ENCODE measurements around the gene TMEM263.

GRCh38 chr12:106950591-106950990 lies 5.1 kb upstream of the TMEM263 start:
- no peak for TF ChIP-seq POLR2AphosphoS5 (IDR thresholded peaks at IDR 0.05; ENCODE audit: insufficient read depth, low read depth, low read length)
- TF ChIP-seq CTCF (IDR thresholded peaks at IDR 0.05; ENCODE audit: extremely low read depth in 1 of 2, insufficient read depth in 1 of 2, low read depth in 1 of 2, low read length in 2 of 2): no peak
- TF ChIP-seq POLR2A (IDR thresholded peaks at IDR 0.05; ENCODE audit: low read depth, low read length): no peak
- TF ChIP-seq MYC (IDR thresholded peaks at IDR 0.05; ENCODE audit: low read depth, low read length): no peak
